HepG2 (cell line): Measurements from ENCODE around the gene MYH9. TPM values are rescaled to one million over a fixed set of nuclear protein-coding genes. Genes with fewer than 3 reads are reported as not detected.
A peak's percentile ranks its signal among the peaks of the same experiment; 100 is the strongest.

ENCODE experiments used
- ATAC-seq: fragments of 200-7000 bp; cut with Tn5 transposase; 3 replicates; pipeline ENCODE4 v1.9.1; 2020; ENCODE audit warnings: mild to moderate bottlenecking, moderate library complexity
- BruUV-seq: library from RNA; stranded (reverse); fragments of 400-500 nt; replicated peaks from 2 replicates; lab custom pipeline; 2021; lab: Mats Ljungman, UMichigan
- CTCF ChIA-PET: fragments of 300-600 bp; formaldehyde crosslinking; extraction: SDS; loops from one replicate; lab custom pipeline; 2021; ENCODE audit warnings: low total read pairs, inconsistent platforms, low intra/inter-chr PET ratio; lab: Yijun Ruan, JAX
- POLR2A ChIA-PET: fragments of 350-600 bp; sonication (Branson Sonifier 250); formaldehyde crosslinking; loops from one replicate; lab custom pipeline; 2020; ENCODE audit warnings: antibody characterized with exemption, inconsistent platforms; lab: Yijun Ruan, JAX
- DNase-seq: peaks from one replicate; pipeline ENCODE4 v3.0.0-alpha.2; 2015; ENCODE audit warnings: low spot score
- FAIRE-seq: peaks from 3 replicates; lab custom pipeline; 2011; peaks lifted over from hg19 to GRCh38; lab: Jason Lieb, UNC
- H2AFZ ChIP-seq: one replicate; pipeline ENCODE4 v1.6.1; 2011; ENCODE audit warnings: low read length, inconsistent platforms
- H3K27ac ChIP-seq: fragments of 300-600 bp; 3 replicates; pipeline ENCODE4 v1.8.0; 2011; ENCODE audit warnings: mixed run types, mild to moderate bottlenecking, mixed read lengths, low read length, inconsistent platforms; ENCODE audit not compliant: insufficient read depth; ENCODE audit errors: extremely low read length
- H3K27me3 ChIP-seq, 2 experiments: fragments of 200-600 bp in 1 of 2; 2 replicates in 1 of 2; 3 replicates in 1 of 2; pipeline versions ENCODE4 v1.6.0 to v1.8.0; 2011; ENCODE audit warnings: low read length in 2 of 2, mild to moderate bottlenecking in 2 of 2, moderate library complexity in 2 of 2, inconsistent platforms in 1 of 2; ENCODE audit not compliant: insufficient read depth in 2 of 2, control insufficient read depth in 1 of 2
- H3K36me3 ChIP-seq, 2 experiments: fragments of 200-600 bp in 1 of 2; replicated peaks in 1 of 2; 2 replicates in 1 of 2; 3 replicates in 1 of 2; pipeline versions ENCODE4 v1.5.1 to v1.8.0; 2011; ENCODE audit warnings: low read length in 2 of 2, inconsistent platforms in 1 of 2; ENCODE audit not compliant: insufficient read depth in 2 of 2, control insufficient read depth in 1 of 2
- H3K4me1 ChIP-seq: 2 replicates; pipeline ENCODE4 v1.5.1; 2012; ENCODE audit warnings: low read length, inconsistent platforms; ENCODE audit not compliant: insufficient read depth
- H3K4me2 ChIP-seq: 2 replicates; pipeline ENCODE4 v1.6.0; 2011; ENCODE audit warnings: low read depth, low read length, inconsistent platforms
- H3K4me3 ChIP-seq, 3 experiments: fragments of 200-600 bp in 1 of 3; sonication (generic), shearing (Covaris generic) in 1 of 3; replicated peaks in 1 of 3; 2 replicates each; pipeline ENCODE4 v1.5.1; 2011 to 2016; ENCODE audit warnings: low read length in 3 of 3, inconsistent platforms in 2 of 3, low read depth in 2 of 3, mild to moderate bottlenecking in 2 of 3, control low read depth in 1 of 3, mixed read lengths in 1 of 3; ENCODE audit not compliant: insufficient read depth in 1 of 3
- H3K79me2 ChIP-seq: one replicate; pipeline ENCODE4 v1.6.1; 2011; ENCODE audit warnings: low read length, inconsistent platforms; ENCODE audit not compliant: insufficient read depth
- H3K9ac ChIP-seq: 2 replicates; pipeline ENCODE4 v1.6.0; 2011; ENCODE audit warnings: mild to moderate bottlenecking, low read depth, low read length, inconsistent platforms; ENCODE audit not compliant: insufficient read depth
- H3K9me3 ChIP-seq: 2 replicates; pipeline ENCODE4 v1.5.1; 2012; ENCODE audit warnings: mild to moderate bottlenecking, low read length
- H4K20me1 ChIP-seq: 2 replicates; pipeline ENCODE4 v1.6.0; 2011; ENCODE audit warnings: inconsistent platforms, mild to moderate bottlenecking, low read length, moderate library complexity; ENCODE audit not compliant: insufficient read depth
- GRHL1 ChIP-seq: sonication (generic); formaldehyde crosslinking; conservative IDR thresholded peaks from 2 replicates; pipeline ENCODE4 v1.8.0; 2022; ENCODE audit warnings: missing genetic modification reagents
- MIER3 ChIP-seq: IDR thresholded peaks from 2 replicates; pipeline ENCODE4 v1.6.1; 2016; ENCODE audit warnings: missing compliant biosample characterization, borderline replicate concordance
- NRL ChIP-seq: sonication (generic); formaldehyde crosslinking; IDR thresholded peaks from 2 replicates; pipeline ENCODE4 v1.5.0; 2020; ENCODE audit warnings: missing genetic modification reagents, mild to moderate bottlenecking, moderate library complexity, borderline replicate concordance
- RBAK ChIP-seq: sonication (generic); formaldehyde crosslinking; IDR thresholded peaks from 2 replicates; pipeline ENCODE4 v1.5.1; 2020; ENCODE audit warnings: mild to moderate bottlenecking, missing genetic modification reagents
- RORA ChIP-seq: sonication (generic); formaldehyde crosslinking; IDR thresholded peaks from 2 replicates; pipeline ENCODE4 v1.5.0; 2020; ENCODE audit warnings: mild to moderate bottlenecking, missing genetic modification reagents, moderate library complexity
- SNRNP70 ChIP-seq: fragments of 200-400 bp; formaldehyde crosslinking; IDR thresholded peaks from 2 replicates; pipeline ENCODE4 v1.6.1; 2017; ENCODE audit warnings: mild to moderate bottlenecking, low read depth, low read length, moderate library complexity
- ZBTB38 ChIP-seq: sonication (generic); formaldehyde crosslinking; IDR thresholded peaks from 2 replicates; pipeline ENCODE4 v1.5.1; 2020; ENCODE audit warnings: mild to moderate bottlenecking, missing genetic modification reagents
- ZFP62 ChIP-seq: sonication (generic); formaldehyde crosslinking; IDR thresholded peaks from 2 replicates; pipeline ENCODE4 v1.4.0; 2020; ENCODE audit warnings: missing genetic modification reagents
- ZKSCAN8 ChIP-seq: IDR thresholded peaks from 2 replicates; pipeline ENCODE4 v1.6.1; 2016; ENCODE audit warnings: borderline replicate concordance, missing genetic modification reagents, missing compliant biosample characterization
- ZNF160 ChIP-seq: sonication (generic); formaldehyde crosslinking; IDR thresholded peaks from 2 replicates; pipeline ENCODE4 v1.8.0; 2022; ENCODE audit warnings: mild to moderate bottlenecking, inconsistent platforms, missing genetic modification reagents
- ZNF18 ChIP-seq: sonication (generic); formaldehyde crosslinking; IDR thresholded peaks from 2 replicates; pipeline ENCODE4 v1.8.0; 2022; ENCODE audit warnings: mild to moderate bottlenecking, missing genetic modification reagents; ENCODE audit not compliant: insufficient replicate concordance
- ZNF451 ChIP-seq: sonication (generic); formaldehyde crosslinking; IDR thresholded peaks from 2 replicates; pipeline ENCODE4 v1.5.0; 2020; ENCODE audit warnings: mild to moderate bottlenecking, missing genetic modification reagents
- ZNF552 ChIP-seq: sonication (generic); formaldehyde crosslinking; IDR thresholded peaks from 2 replicates; pipeline ENCODE4 v1.9.0; 2022; ENCODE audit warnings: missing genetic modification reagents, mild to moderate bottlenecking, borderline replicate concordance
- ZNF749 ChIP-seq: sonication (generic); formaldehyde crosslinking; IDR thresholded peaks from 2 replicates; pipeline ENCODE4 v1.8.0; 2022; ENCODE audit warnings: mild to moderate bottlenecking, missing genetic modification reagents, moderate library complexity, borderline replicate concordance
- ZNF792 ChIP-seq: IDR thresholded peaks from 2 replicates; pipeline ENCODE4 v1.6.1; 2016
- WGBS: methylation state at CpG from one replicate; pipeline ENCODE4 v1.1.6; 2017; ENCODE audit warnings: low lambda C conversion rate; 5-methylcytosine and 5-hydroxymethylcytosine counted together
- in situ Hi-C: cut with HindIII; loops from 2 replicates; pipeline ENCODE4 v1.10.0; 2017; ENCODE audit warnings: low pct_unique_long_range_greater_than_20kb; ENCODE audit not compliant: extremely low pct_ligation_motif_present
- intact Hi-C: fragments of 100-400 bp; cut with micrococcal nuclease; formaldehyde crosslinking; loops from one replicate; pipeline ENCODE4 v1.10.0; 2022; ENCODE audit not compliant: unreplicated experiment
- polyA plus RNA-seq, 8 experiments: library from polyadenylated mRNA; depleted of rRNA in 3 of 8; stranded (reverse) in 7 of 8; unstranded in 1 of 8; fragments of >200 nt; fragmentation: Illumina TruSeq in 4 of 8; extraction: Trizol in 4 of 8; gene quantifications; 2 replicates each; pipeline versions ENCODE4 v1.2.1 to v1.2.3, GENCODE V29; 2011 to 2016; ENCODE audit warnings: low read depth in 4 of 8, missing spikeins in 1 of 8, mixed read lengths in 1 of 8; ENCODE audit not compliant: insufficient read depth in 1 of 8
- total RNA-seq, 5 experiments: library from RNA; depleted of rRNA; stranded (reverse); fragments of >200 nt; fragmentation: Illumina TruSeq; extraction: Trizol; gene quantifications; 2 replicates each; pipeline ENCODE4 v1.2.3, GENCODE V29; 2016; ENCODE audit warnings: low read depth in 1 of 5
- TF ChIP-seq, protein P1 (sequence below): sonication (generic); formaldehyde crosslinking; IDR thresholded peaks from 2 replicates; pipeline ENCODE4 v1.4.0; 2020; ENCODE audit warnings: missing genetic modification reagents
- TF ChIP-seq, protein P2 (sequence below): sonication (generic); formaldehyde crosslinking; IDR thresholded peaks from 2 replicates; pipeline ENCODE4 v1.4.0; 2020; ENCODE audit warnings: mild to moderate bottlenecking, low read depth, missing genetic modification reagents

MYH9 gene
- total and polyA plus RNA-seq, 2 of the 13 experiments (the other 11 are each of a cell fraction or from before 2014, with no cell fraction given): 50.7 to 98.5 TPM

DNA sequence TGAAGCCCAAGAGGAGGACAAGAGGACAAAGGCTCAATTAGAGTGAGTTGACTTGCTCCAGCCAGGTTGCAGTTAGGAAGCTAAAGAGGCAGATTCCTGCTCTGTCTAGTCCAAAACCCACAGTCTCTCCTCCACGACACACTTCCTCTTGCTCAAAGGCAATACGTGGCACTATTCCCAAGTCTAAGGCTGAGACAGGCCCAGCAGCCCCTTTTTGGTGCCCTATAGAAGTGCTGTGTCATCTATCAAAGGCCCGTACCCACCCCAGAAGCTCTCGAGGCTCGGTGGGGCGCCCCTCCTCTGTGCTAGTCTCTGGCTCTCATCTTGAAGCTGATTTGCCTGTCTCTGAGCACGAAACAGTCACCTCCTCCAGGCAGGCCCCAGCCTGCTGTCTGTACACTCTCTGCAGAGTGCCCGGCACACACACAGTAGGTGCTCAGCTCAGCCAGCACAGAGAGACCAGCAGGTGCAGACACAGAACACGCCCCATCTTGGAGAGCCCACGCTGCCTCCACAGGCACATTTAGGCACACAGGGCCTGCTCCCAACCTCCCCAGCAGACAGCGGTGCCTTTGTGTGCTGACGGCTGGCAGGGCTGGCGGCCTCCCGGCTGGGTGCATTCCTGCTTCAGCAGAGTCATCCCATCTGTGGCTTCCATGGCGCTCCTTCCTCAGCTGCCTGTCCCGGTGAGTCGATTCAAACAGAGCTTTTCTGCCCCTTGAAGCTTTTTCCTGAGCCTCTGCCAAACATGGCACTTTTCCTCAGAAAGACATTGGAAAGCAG lies 52.8 kb downstream of the MYH9 start:
- FAIRE-seq (no peak), DNase-seq (no peak), ATAC-seq (peak; percentile 21; the same call in 2 of the 3 replicates)
- no peak overlapping the region for H3K4me2 ChIP-seq
- H3K79me2 ChIP-seq: peaks cover 65% of the 10 kb centered on the region
- no peak overlapping the region for H2AFZ ChIP-seq
- no peaks in the 10 kb centered on the region for H3K27me3 ChIP-seq
- WGBS: 97% methylated on average over 17 of the region's 17 CpGs
- in situ Hi-C loops: no loop called here
- no peak overlapping the region for H3K27ac ChIP-seq
- H3K36me3 ChIP-seq: peaks cover 59 to 95% of the 10 kb centered on the region in 2 experiments
- ChIA-PET CTCF (no interaction called here), POLR2A (interaction anchor here (4.7 kb wide), 1 partner anchor 17 kb away, joined by 36 read pairs; no protein-coding TSS in a partner anchor)
- intact Hi-C loops: no loop called here
- H4K20me1 ChIP-seq: peaks cover 4% of the 10 kb centered on the region; the same call in 1 of the 2 replicates
- BruUV-seq: no TSS peak
- peaks cover 37% of the 10 kb centered on the region for H3K4me1 ChIP-seq
- H3K4me3 ChIP-seq: no peak overlapping the region
- no peak overlapping the region for H3K9ac ChIP-seq
- H3K9me3 ChIP-seq: no peaks in the 10 kb centered on the region
- TF ChIP-seq ZNF160 (CRISPR knock-in tag): no peak
- TF ChIP-seq ZNF18 (CRISPR knock-in tag): no peak
- no peak for TF ChIP-seq NRL (CRISPR knock-in tag)
- TF ChIP-seq, protein P1, sequence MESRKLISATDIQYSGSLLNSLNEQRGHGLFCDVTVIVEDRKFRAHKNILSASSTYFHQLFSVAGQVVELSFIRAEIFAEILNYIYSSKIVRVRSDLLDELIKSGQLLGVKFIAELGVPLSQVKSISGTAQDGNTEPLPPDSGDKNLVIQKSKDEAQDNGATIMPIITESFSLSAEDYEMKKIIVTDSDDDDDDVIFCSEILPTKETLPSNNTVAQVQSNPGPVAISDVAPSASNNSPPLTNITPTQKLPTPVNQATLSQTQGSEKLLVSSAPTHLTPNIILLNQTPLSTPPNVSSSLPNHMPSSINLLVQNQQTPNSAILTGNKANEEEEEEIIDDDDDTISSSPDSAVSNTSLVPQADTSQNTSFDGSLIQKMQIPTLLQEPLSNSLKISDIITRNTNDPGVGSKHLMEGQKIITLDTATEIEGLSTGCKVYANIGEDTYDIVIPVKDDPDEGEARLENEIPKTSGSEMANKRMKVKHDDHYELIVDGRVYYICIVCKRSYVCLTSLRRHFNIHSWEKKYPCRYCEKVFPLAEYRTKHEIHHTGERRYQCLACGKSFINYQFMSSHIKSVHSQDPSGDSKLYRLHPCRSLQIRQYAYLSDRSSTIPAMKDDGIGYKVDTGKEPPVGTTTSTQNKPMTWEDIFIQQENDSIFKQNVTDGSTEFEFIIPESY (CRISPR knock-in tag): peak; percentile 97
- no peak for TF ChIP-seq ZNF552
- TF ChIP-seq, protein P2, sequence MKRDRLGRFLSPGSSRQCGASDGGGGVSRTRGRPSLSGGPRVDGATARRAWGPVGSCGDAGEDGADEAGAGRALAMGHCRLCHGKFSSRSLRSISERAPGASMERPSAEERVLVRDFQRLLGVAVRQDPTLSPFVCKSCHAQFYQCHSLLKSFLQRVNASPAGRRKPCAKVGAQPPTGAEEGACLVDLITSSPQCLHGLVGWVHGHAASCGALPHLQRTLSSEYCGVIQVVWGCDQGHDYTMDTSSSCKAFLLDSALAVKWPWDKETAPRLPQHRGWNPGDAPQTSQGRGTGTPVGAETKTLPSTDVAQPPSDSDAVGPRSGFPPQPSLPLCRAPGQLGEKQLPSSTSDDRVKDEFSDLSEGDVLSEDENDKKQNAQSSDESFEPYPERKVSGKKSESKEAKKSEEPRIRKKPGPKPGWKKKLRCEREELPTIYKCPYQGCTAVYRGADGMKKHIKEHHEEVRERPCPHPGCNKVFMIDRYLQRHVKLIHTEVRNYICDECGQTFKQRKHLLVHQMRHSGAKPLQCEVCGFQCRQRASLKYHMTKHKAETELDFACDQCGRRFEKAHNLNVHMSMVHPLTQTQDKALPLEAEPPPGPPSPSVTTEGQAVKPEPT: no peak
- TF ChIP-seq ZNF451 (CRISPR knock-in tag): no peak
- TF ChIP-seq ZBTB38 (CRISPR knock-in tag): peak; percentile 91
- TF ChIP-seq ZNF749 (CRISPR knock-in tag): no peak
- TF ChIP-seq ZNF792: no peak
- TF ChIP-seq RORA (CRISPR knock-in tag): no peak
- TF ChIP-seq RBAK (CRISPR knock-in tag): no peak
- no peak for TF ChIP-seq SNRNP70
- TF ChIP-seq MIER3: no peak
- TF ChIP-seq ZFP62: no peak
- no peak for TF ChIP-seq ZKSCAN8 (CRISPR knock-in tag)
- TF ChIP-seq GRHL1 (CRISPR knock-in tag): no peak
